PC-3 (cell line): ENCODE results near the gene WNT7B.

Source experiments
- CTCF ChIP-seq: fragments of 300-600 bp; sonication (generic); conservative IDR thresholded peaks from 2 replicates; pipeline ENCODE4 v1.5.1; 2017; ENCODE audit warnings: antibody characterized with exemption, low read depth, mild to moderate bottlenecking, low read length
- EZH2 ChIP-seq: fragments of 300-600 bp; sonication (generic); IDR thresholded peaks from one replicate; pipeline ENCODE4 v1.6.1; 2017; ENCODE audit warnings: antibody characterized with exemption, mild to moderate bottlenecking, low read length; ENCODE audit not compliant: unreplicated experiment
- EZH2phosphoT487 ChIP-seq: fragments of 300-600 bp; sonication (generic); IDR thresholded peaks from 2 replicates; pipeline ENCODE4 v1.6.1; 2018; ENCODE audit warnings: mild to moderate bottlenecking, antibody characterized with exemption, low read length, borderline replicate concordance

- TF ChIP-seq CTCF = no peak
- TF ChIP-seq EZH2 = no peak
- no peak for TF ChIP-seq EZH2phosphoT487
Observed at GRCh38 chr22:45922256-45922655, 54.7 kb downstream of the WNT7B start.
